ENCODE measurements around the gene PTPRF. TPM values are rescaled to one million over a fixed set of nuclear protein-coding genes. Genes with fewer than 3 reads are reported as not detected.

PTPRF gene
- total RNA-seq, 1 donor from 2014 or later: 66.7 TPM

GRCh38 chr1:43541721-43542401 is 11.2 kb downstream of the PTPRF start:
- Mint-ChIP-seq H3K27ac (ENCODE audit: unreplicated experiment) (no peak overlapping the region), H3K4me1 (ENCODE audit: low read depth) (no peaks in the 10 kb centered on the region)

DNA sequence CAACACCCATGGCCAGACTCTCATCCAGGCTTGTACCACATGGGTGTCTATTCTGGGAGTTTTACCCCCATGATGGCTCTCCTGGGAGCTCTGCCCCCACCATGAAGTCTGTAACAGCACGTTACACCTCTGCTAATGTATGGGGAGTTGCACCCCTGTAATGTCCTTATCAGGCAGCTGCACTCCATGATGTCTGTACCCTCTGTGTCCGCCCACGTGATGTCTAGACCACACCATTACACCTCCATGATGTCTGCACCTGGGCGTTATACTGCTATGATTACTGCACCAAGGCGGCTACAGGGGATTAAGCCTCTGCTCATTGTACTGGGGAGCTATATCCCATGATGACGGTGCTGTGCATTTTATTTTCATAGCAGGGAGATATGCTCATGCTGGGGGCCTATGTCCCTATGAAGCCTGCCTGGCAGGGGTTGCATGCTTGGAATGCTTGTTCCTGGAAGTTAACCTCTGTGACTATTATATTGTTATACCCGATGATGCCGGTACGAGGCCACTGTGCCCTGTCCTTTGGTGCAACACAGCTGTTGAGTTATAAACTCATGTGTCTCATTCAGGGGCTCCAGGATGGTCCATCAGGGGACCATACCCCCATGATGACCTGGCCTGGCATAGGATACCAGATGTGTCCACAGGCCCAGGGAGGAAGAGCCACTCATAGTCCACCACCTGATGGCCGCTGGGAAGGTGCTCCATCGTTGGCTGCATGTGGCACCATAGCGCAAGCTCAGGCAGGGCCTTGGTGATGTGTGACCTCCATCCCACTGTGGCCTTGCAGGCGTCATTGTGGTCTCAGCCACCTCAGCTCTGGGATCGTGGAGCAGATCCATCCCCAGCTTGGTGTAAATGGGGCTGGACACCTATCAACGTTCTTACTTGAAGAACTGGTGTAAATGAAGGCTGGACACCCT is 12.1 kb downstream of the PTPRF start:
- Mint-ChIP-seq H3K4me1 (ENCODE audit: low read depth) (no peaks in the 10 kb centered on the region), H3K9me3 (ENCODE audit: low read depth) (no peaks in the 10 kb centered on the region), H3K4me3 (ENCODE audit: unreplicated experiment) (no peak overlapping the region), H3K36me3 (ENCODE audit: low read depth) (peaks cover 19% of the 10 kb centered on the region), H3K27ac (ENCODE audit: unreplicated experiment) (no peak overlapping the region), H3K27me3 (ENCODE audit: low read depth) (no peaks in the 10 kb centered on the region)
- TF ChIP-seq, protein P1, sequence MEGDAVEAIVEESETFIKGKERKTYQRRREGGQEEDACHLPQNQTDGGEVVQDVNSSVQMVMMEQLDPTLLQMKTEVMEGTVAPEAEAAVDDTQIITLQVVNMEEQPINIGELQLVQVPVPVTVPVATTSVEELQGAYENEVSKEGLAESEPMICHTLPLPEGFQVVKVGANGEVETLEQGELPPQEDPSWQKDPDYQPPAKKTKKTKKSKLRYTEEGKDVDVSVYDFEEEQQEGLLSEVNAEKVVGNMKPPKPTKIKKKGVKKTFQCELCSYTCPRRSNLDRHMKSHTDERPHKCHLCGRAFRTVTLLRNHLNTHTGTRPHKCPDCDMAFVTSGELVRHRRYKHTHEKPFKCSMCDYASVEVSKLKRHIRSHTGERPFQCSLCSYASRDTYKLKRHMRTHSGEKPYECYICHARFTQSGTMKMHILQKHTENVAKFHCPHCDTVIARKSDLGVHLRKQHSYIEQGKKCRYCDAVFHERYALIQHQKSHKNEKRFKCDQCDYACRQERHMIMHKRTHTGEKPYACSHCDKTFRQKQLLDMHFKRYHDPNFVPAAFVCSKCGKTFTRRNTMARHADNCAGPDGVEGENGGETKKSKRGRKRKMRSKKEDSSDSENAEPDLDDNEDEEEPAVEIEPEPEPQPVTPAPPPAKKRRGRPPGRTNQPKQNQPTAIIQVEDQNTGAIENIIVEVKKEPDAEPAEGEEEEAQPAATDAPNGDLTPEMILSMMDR (IDR thresholded peaks at IDR 0.05): no peak
- DNase-seq (ENCODE audit: low spot score): no peak

More at GRCh38 chr1:43541721-43542401, 11.2 kb downstream of the PTPRF start:
- Mint-ChIP-seq H3K4me3 (ENCODE audit: unreplicated experiment) (no peak overlapping the region), H3K27me3 (ENCODE audit: low read depth) (no peaks in the 10 kb centered on the region), H3K9me3 (ENCODE audit: low read depth) (no peaks in the 10 kb centered on the region), H3K36me3 (ENCODE audit: low read depth) (peaks cover 17% of the 10 kb centered on the region)
- DNase-seq (ENCODE audit: low spot score): no peak
- TF ChIP-seq, protein P1 (IDR thresholded peaks at IDR 0.05): no peak

GRCh38 chr1:43543567-43543966 is 12.9 kb downstream of the PTPRF start:
- H3K4me1 Mint-ChIP-seq (ENCODE audit: low read depth): no peaks in the 10 kb centered on the region
- H3K9me3 Mint-ChIP-seq (ENCODE audit: low read depth): no peaks in the 10 kb centered on the region
- H3K27ac Mint-ChIP-seq (ENCODE audit: unreplicated experiment): no peak overlapping the region

DNA sequence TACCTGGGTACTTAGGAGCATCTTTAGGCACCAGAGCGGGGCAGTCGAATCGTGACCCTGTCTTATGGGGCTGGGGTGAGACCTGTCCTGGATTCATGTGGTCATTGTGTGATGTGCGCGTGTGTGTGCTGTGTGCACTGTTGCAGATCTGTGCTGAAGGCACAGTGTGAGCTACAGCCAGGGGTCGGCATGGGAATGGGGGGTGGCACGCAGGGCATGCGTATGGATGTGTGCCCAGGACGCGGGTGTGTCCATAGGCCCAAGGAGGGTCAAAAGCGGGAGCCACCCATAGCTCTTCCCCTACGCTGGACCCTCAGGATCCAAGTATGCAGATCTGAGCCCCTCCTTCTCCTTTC is 14.6 kb downstream of the PTPRF start:
- no peak overlapping the region for H3K4me3 Mint-ChIP-seq (ENCODE audit: unreplicated experiment)
- no peaks in the 10 kb centered on the region for H3K27me3 Mint-ChIP-seq (ENCODE audit: low read depth)
- TF ChIP-seq, protein P1 (IDR thresholded peaks at IDR 0.05): no peak
- no peak overlapping the region for H3K27ac Mint-ChIP-seq (ENCODE audit: unreplicated experiment)
- peaks cover 5% of the 10 kb centered on the region for H3K36me3 Mint-ChIP-seq (ENCODE audit: low read depth)
- DNase-seq (ENCODE audit: low spot score): no peak
- peaks cover under 1% of the 10 kb centered on the region for H3K4me1 Mint-ChIP-seq (ENCODE audit: low read depth)
- H3K9me3 Mint-ChIP-seq (ENCODE audit: low read depth): no peaks in the 10 kb centered on the region

More at GRCh38 chr1:43543567-43543966, 12.9 kb downstream of the PTPRF start:
- DNase-seq (ENCODE audit: low spot score): no peak
- no peaks in the 10 kb centered on the region for H3K27me3 Mint-ChIP-seq (ENCODE audit: low read depth)
- H3K36me3 Mint-ChIP-seq (ENCODE audit: low read depth): peaks cover 15% of the 10 kb centered on the region
- no peak overlapping the region for H3K4me3 Mint-ChIP-seq (ENCODE audit: unreplicated experiment)
- TF ChIP-seq, protein P1 (IDR thresholded peaks at IDR 0.05): no peak

GRCh38 chr1:43545695-43546387 is 15.2 kb downstream of the PTPRF start:
- no peaks in the 10 kb centered on the region for H3K9me3 Mint-ChIP-seq (ENCODE audit: low read depth)
- peaks cover 3% of the 10 kb centered on the region for H3K4me1 Mint-ChIP-seq (ENCODE audit: low read depth)
- H3K27ac Mint-ChIP-seq (ENCODE audit: unreplicated experiment): no peak overlapping the region
- DNase-seq (ENCODE audit: low spot score): no peak
- H3K4me3 Mint-ChIP-seq (ENCODE audit: unreplicated experiment): no peak overlapping the region
- TF ChIP-seq, protein P1 (IDR thresholded peaks at IDR 0.05): no peak
- peaks cover 5% of the 10 kb centered on the region for H3K36me3 Mint-ChIP-seq (ENCODE audit: low read depth)
- H3K27me3 Mint-ChIP-seq (ENCODE audit: low read depth): no peaks in the 10 kb centered on the region
